Choroid plexus epithelial cell (primary cell): ENCODE measurements around the gene NTNG2.

Experiments used
- DNase-seq: peaks from one replicate; pipeline ENCODE4 v3.0.0-alpha.2; 2010; ENCODE audit warnings: low read depth
- H3K4me3 ChIP-seq: 2 replicates; pipeline ENCODE4 v1.5.1; 2011; ENCODE audit warnings: low read depth, mild to moderate bottlenecking, control low read depth, low read length, moderate library complexity
- TF ChIP-seq, protein P1 (sequence below): conservative IDR thresholded peaks from 2 replicates; pipeline ENCODE4 v1.5.1; 2011; ENCODE audit warnings: low read depth, mild to moderate bottlenecking, control low read depth, inconsistent platforms, low read length, moderate library complexity

NTNG2 gene

DNA sequence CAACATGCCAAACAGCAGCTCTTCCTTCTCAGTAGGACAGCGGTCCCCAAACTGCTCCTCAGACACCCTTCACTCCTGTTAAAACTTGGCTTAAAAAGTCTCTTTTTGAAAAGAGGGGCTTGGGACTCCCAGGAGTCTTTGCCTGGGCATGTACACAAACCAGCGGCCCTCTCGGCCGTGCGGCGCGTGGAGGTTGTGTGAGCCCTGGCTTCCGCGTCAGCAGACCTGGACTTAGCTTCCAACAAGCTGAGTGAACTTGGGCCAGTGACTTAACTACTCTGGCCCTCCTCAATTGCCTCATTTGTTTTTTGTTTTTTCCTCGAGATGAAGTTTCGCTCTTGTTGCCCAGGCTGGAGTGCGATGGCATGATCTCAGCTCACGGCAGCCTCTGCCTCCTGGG, 15.3 kb upstream of the NTNG2 start:
- TF ChIP-seq, protein P1, sequence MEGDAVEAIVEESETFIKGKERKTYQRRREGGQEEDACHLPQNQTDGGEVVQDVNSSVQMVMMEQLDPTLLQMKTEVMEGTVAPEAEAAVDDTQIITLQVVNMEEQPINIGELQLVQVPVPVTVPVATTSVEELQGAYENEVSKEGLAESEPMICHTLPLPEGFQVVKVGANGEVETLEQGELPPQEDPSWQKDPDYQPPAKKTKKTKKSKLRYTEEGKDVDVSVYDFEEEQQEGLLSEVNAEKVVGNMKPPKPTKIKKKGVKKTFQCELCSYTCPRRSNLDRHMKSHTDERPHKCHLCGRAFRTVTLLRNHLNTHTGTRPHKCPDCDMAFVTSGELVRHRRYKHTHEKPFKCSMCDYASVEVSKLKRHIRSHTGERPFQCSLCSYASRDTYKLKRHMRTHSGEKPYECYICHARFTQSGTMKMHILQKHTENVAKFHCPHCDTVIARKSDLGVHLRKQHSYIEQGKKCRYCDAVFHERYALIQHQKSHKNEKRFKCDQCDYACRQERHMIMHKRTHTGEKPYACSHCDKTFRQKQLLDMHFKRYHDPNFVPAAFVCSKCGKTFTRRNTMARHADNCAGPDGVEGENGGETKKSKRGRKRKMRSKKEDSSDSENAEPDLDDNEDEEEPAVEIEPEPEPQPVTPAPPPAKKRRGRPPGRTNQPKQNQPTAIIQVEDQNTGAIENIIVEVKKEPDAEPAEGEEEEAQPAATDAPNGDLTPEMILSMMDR = no peak
- DNase-seq = no peak
- no peak overlapping the region for H3K4me3 ChIP-seq

DNA sequence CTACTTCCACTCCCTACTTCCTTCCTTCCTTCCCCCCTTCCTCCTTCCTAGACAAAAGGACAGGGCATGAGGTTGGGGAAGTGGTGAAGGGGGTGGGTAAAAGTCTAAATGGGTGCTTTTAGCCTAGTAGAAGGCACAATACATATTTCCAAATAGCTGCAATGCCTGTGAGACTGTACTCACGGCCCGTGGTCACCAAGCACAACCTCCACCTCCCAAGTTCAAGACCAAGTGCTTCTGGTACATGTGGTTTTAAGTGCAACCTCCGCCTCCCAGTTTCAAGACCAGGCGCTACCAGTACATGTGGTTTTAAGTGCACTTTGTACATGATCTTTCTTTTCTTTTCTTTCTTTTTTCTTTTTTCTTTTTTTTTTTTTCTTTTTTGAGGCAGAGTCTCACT, 14.5 kb upstream of the NTNG2 start:
- peak; percentile 12 for DNase-seq
- TF ChIP-seq, protein P1 = no peak
- H3K4me3 ChIP-seq = no peak overlapping the region

DNA sequence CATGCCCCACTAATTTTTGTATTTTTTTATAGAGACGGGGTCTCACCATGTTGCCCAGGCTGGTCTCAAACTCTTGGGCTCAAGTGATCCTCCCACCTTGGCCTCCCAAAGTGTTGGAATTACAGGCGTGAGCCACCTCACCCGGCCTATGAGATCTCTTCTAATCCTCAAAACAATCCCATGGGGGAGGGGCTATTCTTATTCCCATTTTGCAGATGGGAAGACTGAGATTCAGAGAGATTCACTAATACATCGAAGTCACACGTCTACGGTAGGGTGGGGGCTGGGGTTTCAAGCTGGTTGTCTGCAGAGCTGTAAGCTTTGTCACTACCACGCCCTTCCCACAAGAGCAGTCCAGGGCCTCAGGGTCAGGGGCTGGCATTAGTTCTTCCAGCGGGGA, 14.0 kb upstream of the NTNG2 start:
- no peak overlapping the region for H3K4me3 ChIP-seq
- TF ChIP-seq, protein P1 = no peak
- no peak for DNase-seq

DNA sequence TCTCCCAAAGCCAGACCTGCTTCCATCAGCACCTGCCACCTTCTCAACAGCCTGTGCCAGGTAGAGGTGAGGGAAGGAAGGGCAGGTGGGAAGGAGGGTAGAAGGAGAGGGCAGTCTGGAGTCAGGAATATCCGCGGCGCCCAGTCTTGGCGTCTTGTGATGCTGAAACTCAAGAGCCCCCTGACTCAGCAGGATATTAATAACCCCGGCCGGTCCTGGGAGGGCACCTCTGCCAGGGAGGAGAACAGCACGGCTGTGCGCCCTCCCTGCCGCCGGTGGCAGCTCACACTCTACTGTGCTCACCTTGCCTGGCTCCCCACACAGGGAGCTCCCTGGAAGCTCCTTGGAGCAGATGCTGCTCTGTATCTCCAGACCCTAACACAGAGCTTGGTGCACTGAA, 11.6 kb upstream of the NTNG2 start:
- DNase-seq = no peak
- no peak overlapping the region for H3K4me3 ChIP-seq
- TF ChIP-seq, protein P1 = no peak

DNA sequence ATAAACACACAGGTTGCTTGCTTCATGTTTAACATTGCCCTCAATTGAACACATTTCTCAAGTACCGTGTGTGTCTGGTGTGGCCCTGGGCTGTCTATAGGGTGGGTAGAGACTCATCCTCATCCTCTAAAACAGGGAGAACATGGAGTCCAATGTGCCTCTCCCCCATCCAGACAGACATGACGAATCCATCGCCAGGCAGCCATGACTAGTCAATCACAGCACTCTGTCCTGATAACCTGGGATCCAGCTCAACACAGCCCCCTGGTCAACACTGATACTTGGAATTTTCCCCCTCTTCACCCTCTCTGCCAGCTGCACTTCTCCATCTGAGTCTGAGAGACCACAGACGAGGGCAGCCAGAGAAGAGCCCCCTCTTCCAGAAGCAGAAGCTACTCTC, 10.7 kb upstream of the NTNG2 start:
- TF ChIP-seq, protein P1 = no peak
- H3K4me3 ChIP-seq = no peak overlapping the region
- no peak for DNase-seq

DNA sequence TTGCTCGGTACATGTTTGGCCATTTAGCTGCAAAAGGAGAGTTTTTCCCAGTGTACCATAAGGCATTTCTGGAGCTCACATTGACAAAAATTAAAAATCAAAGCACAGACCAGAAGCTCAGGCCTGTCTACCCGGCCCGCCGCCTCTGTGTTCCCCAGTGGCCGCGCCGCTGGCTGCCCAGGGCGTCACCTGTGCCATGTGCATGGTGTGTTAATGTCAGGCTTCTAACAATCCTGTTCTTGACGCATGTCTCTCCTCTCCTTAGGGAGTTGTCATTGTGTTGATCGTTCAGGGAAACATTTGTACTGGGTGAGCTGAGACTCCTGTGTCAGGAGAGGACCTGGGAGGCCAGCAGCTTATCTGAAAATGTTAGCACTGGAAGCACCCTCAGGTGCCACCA, 9.6 kb upstream of the NTNG2 start:
- no peak overlapping the region for H3K4me3 ChIP-seq
- TF ChIP-seq, protein P1 = no peak
- no peak for DNase-seq

DNA sequence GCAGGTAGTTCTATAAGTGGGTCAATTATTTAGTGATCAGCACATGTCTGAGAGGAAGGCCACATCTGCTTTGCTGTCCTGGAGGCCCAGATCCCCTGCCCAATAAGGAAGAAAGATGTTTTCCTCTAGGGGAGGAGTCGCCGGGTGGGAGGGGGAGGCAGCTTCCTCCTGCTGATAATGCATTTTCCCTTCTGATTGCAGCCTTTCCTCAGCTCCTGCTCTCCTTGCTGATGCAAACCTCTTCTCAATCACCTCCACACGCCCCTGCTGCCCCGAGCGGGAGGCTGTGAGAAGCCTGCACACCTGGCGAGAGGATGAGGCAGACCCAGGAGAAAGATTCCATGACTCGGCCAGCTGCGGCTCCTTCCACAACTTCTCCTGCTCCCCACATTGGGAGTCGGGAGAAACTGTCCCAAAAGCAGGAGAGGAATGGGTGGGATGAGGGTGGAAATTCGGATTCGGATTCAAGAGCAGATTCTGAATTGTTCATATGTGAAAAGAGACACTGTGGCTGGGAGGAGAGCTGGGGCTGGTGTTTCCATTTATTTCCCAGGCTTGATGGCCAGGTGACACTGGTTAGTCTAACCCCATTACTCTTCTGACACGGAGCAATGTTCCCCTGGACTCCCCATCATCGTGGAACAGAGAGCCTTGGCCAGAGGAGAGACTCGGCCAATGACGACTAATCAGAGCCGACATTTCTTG, 6.8 kb upstream of the NTNG2 start:
- TF ChIP-seq, protein P1 = no peak
- no peak for DNase-seq
- no peak overlapping the region for H3K4me3 ChIP-seq
